ENCODE measurements around the gene ACP1.

- TF ChIP-seq CTCF (IDR thresholded peaks at IDR 0.05), result no peak
- TF ChIP-seq ZFX (IDR thresholded peaks at IDR 0.05; ENCODE audit: borderline replicate concordance), result no peak
Observed at GRCh38 chr2:295090-295489, 30.3 kb downstream of the ACP1 start.

Data from 22Rv1 (cell line).